ENCODE measurements around the gene AMIGO3. TPM values are rescaled to one million over a fixed set of nuclear protein-coding genes. Genes with fewer than 3 reads are reported as not detected.

The AMIGO3 gene
- total and polyA plus RNA-seq, 2 experiments from 2014 or later: 2.9 to 10.4 TPM

Small RNA genes lying within 50 kb of the gene (small RNA-seq; reads per million reads assigned to genes)
- gene AMIGO3 (ENCODE audit: low replicate concordance): not detected
- gene COX6CP14 (ENCODE audit: low replicate concordance): not detected

Other genes with a start within 250 kb of the AMIGO3 start
- gene DAG1, start 249.4 kb downstream of the AMIGO3 start, total RNA-seq (2014; rRNA removed; shearing (Covaris generic)): 152 and 167 TPM in 2 replicates
- gene DAG1, start 249.4 kb downstream of the AMIGO3 start, polyA plus RNA-seq (2016; fragmentation: Nextera tagmentation; extraction: Ambion mirVana): 29.6 and 29.9 TPM in 2 replicates
- 5.1 and 5.4 TPM in 2 replicates for gene BSN, start 165.2 kb downstream of the AMIGO3 start, total RNA-seq (2014; rRNA removed; shearing (Covaris generic))
- gene BSN, start 165.2 kb downstream of the AMIGO3 start, polyA plus RNA-seq (2016; fragmentation: Nextera tagmentation; extraction: Ambion mirVana): 0.38 and 0.50 TPM in 2 replicates
- 202 and 264 TPM in 2 replicates for gene APEH, start 45.3 kb downstream of the AMIGO3 start, total RNA-seq (2014; rRNA removed; shearing (Covaris generic))
- 170 and 178 TPM in 2 replicates for gene APEH, start 45.3 kb downstream of the AMIGO3 start, polyA plus RNA-seq (2016; fragmentation: Nextera tagmentation; extraction: Ambion mirVana)
- gene MST1, start 30.2 kb downstream of the AMIGO3 start, total RNA-seq (2014; rRNA removed; shearing (Covaris generic)): 8.7 and 11.1 TPM in 2 replicates
- gene MST1, start 30.2 kb downstream of the AMIGO3 start, polyA plus RNA-seq (2016; fragmentation: Nextera tagmentation; extraction: Ambion mirVana): 5.0 and 5.9 TPM in 2 replicates
- 24.4 and 32.5 TPM in 2 replicates for gene RNF123, start 30.1 kb downstream of the AMIGO3 start, total RNA-seq (2014; rRNA removed; shearing (Covaris generic))
- gene RNF123, start 30.1 kb downstream of the AMIGO3 start, polyA plus RNA-seq (2016; fragmentation: Nextera tagmentation; extraction: Ambion mirVana): 13.2 and 14.6 TPM in 2 replicates
- 29.4 and 36.1 TPM in 2 replicates for gene GMPPB, start 4.3 kb upstream of the AMIGO3 start, total RNA-seq (2014; rRNA removed; shearing (Covaris generic))
- 7.8 and 10.2 TPM in 2 replicates for gene GMPPB, start 4.3 kb upstream of the AMIGO3 start, polyA plus RNA-seq (2016; fragmentation: Nextera tagmentation; extraction: Ambion mirVana)
- gene IP6K1, start 66.9 kb upstream of the AMIGO3 start, total RNA-seq (2014; rRNA removed; shearing (Covaris generic)): 35.5 and 38.4 TPM in 2 replicates
- gene IP6K1, start 66.9 kb upstream of the AMIGO3 start, polyA plus RNA-seq (2016; fragmentation: Nextera tagmentation; extraction: Ambion mirVana): 8.3 and 10.7 TPM in 2 replicates
- gene CDHR4, start 80.2 kb upstream of the AMIGO3 start, total RNA-seq (2014; rRNA removed; shearing (Covaris generic)): 0.24 TPM in 1 of 2 replicates, not detected in the other
- 0.26 and 0.28 TPM in 2 replicates for gene CDHR4, start 80.2 kb upstream of the AMIGO3 start, polyA plus RNA-seq (2016; fragmentation: Nextera tagmentation; extraction: Ambion mirVana)
- gene INKA1, start 83.6 kb upstream of the AMIGO3 start, total RNA-seq (2014; rRNA removed; shearing (Covaris generic)): 4.0 and 4.9 TPM in 2 replicates
- 3.7 and 5.0 TPM in 2 replicates for gene INKA1, start 83.6 kb upstream of the AMIGO3 start, polyA plus RNA-seq (2016; fragmentation: Nextera tagmentation; extraction: Ambion mirVana)
- gene UBA7, start 94.3 kb upstream of the AMIGO3 start, total RNA-seq (2014; rRNA removed; shearing (Covaris generic)): 0.14 and 0.50 TPM in 2 replicates
- gene UBA7, start 94.3 kb upstream of the AMIGO3 start, polyA plus RNA-seq (2016; fragmentation: Nextera tagmentation; extraction: Ambion mirVana): 0.40 and 0.50 TPM in 2 replicates
- 13.4 and 15.3 TPM in 2 replicates for gene TRAIP, start 136.9 kb upstream of the AMIGO3 start, total RNA-seq (2014; rRNA removed; shearing (Covaris generic))
- 16.6 and 19.5 TPM in 2 replicates for gene TRAIP, start 136.9 kb upstream of the AMIGO3 start, polyA plus RNA-seq (2016; fragmentation: Nextera tagmentation; extraction: Ambion mirVana)
- gene CAMKV, start 150.2 kb upstream of the AMIGO3 start, total RNA-seq (2014; rRNA removed; shearing (Covaris generic)): 80.1 and 83.0 TPM in 2 replicates
- gene CAMKV, start 150.2 kb upstream of the AMIGO3 start, polyA plus RNA-seq (2016; fragmentation: Nextera tagmentation; extraction: Ambion mirVana): 32.7 and 38.3 TPM in 2 replicates
- 3.7 and 4.4 TPM in 2 replicates for gene MST1R, start 184.2 kb upstream of the AMIGO3 start, total RNA-seq (2014; rRNA removed; shearing (Covaris generic))
- 1.8 and 3.9 TPM in 2 replicates for gene MST1R, start 184.2 kb upstream of the AMIGO3 start, polyA plus RNA-seq (2016; fragmentation: Nextera tagmentation; extraction: Ambion mirVana)
- gene MON1A, start 210.1 kb upstream of the AMIGO3 start, total RNA-seq (2014; rRNA removed; shearing (Covaris generic)): 12.1 and 13.3 TPM in 2 replicates
- 5.5 and 6.4 TPM in 2 replicates for gene MON1A, start 210.1 kb upstream of the AMIGO3 start, polyA plus RNA-seq (2016; fragmentation: Nextera tagmentation; extraction: Ambion mirVana)
- 62.0 and 66.6 TPM in 2 replicates for gene RBM6, start 220.5 kb upstream of the AMIGO3 start, total RNA-seq (2014; rRNA removed; shearing (Covaris generic))
- 76.2 and 97.6 TPM in 2 replicates for gene RBM6, start 220.5 kb upstream of the AMIGO3 start, polyA plus RNA-seq (2016; fragmentation: Nextera tagmentation; extraction: Ambion mirVana)